Measurements from ENCODE around the gene ELAC2. TPM values are rescaled to one million over a fixed set of nuclear protein-coding genes. Genes with fewer than 3 reads are reported as not detected.
A peak's percentile ranks its signal among the peaks of the same experiment; 100 is the strongest.

ELAC2 gene
- total RNA-seq, 1 experiment from 2014 or later: 84.5 TPM

GRCh38 chr17:13002761-13003453 is 14.9 kb downstream of the ELAC2 start:
- peaks cover 61 to 74% of the 10 kb centered on the region in 2 experiments for H3K36me3 ChIP-seq (ENCODE audit: control insufficient read depth in 1 of 2, insufficient read depth in 2 of 2, low read length in 2 of 2)
- H3K4me1 ChIP-seq (ENCODE audit: control insufficient read depth in 1 of 2, insufficient read depth in 2 of 2, low read length in 2 of 2): no peaks in the 10 kb centered on the region
- H3K9me2 ChIP-seq (ENCODE audit: insufficient read depth): no peaks in the 10 kb centered on the region
- ChIA-PET CTCF (interaction anchor here (1.9 kb wide), 1 partner anchor 660 kb away, joined by 4 read pairs; no protein-coding TSS in a partner anchor), RAD21 (ENCODE audit: low non-redundant PET in 1 of 2, low total read pairs in 2 of 2, uncharacterized antibody in 2 of 2, unreplicated experiment in 2 of 2) (interaction anchor here in 1 of 2 experiments (0.6 kb wide), 1 partner anchor 714 kb away, joined by 3 read pairs; no protein-coding TSS in a partner anchor), POLR2A (interaction anchor here (1.3 kb wide), 1 partner anchor 15 kb away, joined by 3 read pairs; the partner anchor contains the start of gene ELAC2)
- ATAC-seq (peak; percentile 92), DNase-seq (ENCODE audit: low read depth, low spot score) (peak; percentile 34)
- H3K4me2 ChIP-seq (ENCODE audit: low read length): no peak overlapping the region
- no peak overlapping the region for H3K4me3 ChIP-seq (replicated peaks in 1 of 2; ENCODE audit: low read depth in 1 of 2, low read length in 2 of 2)
- H3K27ac ChIP-seq (ENCODE audit: low read depth, low read length): no peak overlapping the region
- TF ChIP-seq RAD21 (IDR thresholded peaks at IDR 0.05; ENCODE audit: low read depth) (peak; percentile 76), ZNF274 (IDR thresholded peaks at IDR 0.05; ENCODE audit: low read depth, low read length) (no peak)
- TF ChIP-seq, protein P1, sequence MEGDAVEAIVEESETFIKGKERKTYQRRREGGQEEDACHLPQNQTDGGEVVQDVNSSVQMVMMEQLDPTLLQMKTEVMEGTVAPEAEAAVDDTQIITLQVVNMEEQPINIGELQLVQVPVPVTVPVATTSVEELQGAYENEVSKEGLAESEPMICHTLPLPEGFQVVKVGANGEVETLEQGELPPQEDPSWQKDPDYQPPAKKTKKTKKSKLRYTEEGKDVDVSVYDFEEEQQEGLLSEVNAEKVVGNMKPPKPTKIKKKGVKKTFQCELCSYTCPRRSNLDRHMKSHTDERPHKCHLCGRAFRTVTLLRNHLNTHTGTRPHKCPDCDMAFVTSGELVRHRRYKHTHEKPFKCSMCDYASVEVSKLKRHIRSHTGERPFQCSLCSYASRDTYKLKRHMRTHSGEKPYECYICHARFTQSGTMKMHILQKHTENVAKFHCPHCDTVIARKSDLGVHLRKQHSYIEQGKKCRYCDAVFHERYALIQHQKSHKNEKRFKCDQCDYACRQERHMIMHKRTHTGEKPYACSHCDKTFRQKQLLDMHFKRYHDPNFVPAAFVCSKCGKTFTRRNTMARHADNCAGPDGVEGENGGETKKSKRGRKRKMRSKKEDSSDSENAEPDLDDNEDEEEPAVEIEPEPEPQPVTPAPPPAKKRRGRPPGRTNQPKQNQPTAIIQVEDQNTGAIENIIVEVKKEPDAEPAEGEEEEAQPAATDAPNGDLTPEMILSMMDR (IDR thresholded peaks at IDR 0.05 in 2 of 3, conservative IDR thresholded peaks at IDR 0.05 in 1 of 3; ENCODE audit: borderline replicate concordance in 1 of 3, insufficient read depth in 1 of 3, low read depth in 2 of 3, low read length in 2 of 3): peak; percentile 50 to 92 (median 69); a peak in 5 of 6 replicates
- intact Hi-C loops (cut with micrococcal nuclease): loop anchor here (1.0 to 2.0 kb wide), 4 partner anchors 74 to 822 kb away; no protein-coding TSS in a partner anchor
- H3K9ac ChIP-seq (ENCODE audit: low read length): no peak overlapping the region
- BruUV-seq (replicated peaks): no TSS peak
- H3K9me3 ChIP-seq (ENCODE audit: control insufficient read depth in 1 of 2, insufficient read depth in 1 of 2, low read depth in 1 of 2, low read length in 2 of 2): no peaks in the 10 kb centered on the region
- peaks cover 18% of the 10 kb centered on the region; the same call in 1 of the 2 replicates for H3K79me2 ChIP-seq (ENCODE audit: insufficient read depth, low read length)
- H4K20me1 ChIP-seq (ENCODE audit: insufficient read depth): peaks cover 5% of the 10 kb centered on the region; the same call in 1 of the 2 replicates
- no peaks in the 10 kb centered on the region for H3K27me3 ChIP-seq (ENCODE audit: insufficient read depth, low read length)
- no peak overlapping the region for H2AFZ ChIP-seq (ENCODE audit: low read depth, low read length, poor library complexity, severe bottlenecking)

Measured in HCT116 (cell line).